Mammary epithelial cell (primary cell): ENCODE measurements around the gene MGAM2.

Experiments
- EZH2 ChIP-seq: IDR thresholded peaks from 2 replicates; pipeline ENCODE4 v1.6.1; 2012; ENCODE audit warnings: low read length, inconsistent platforms, borderline replicate concordance
- TF ChIP-seq, protein P1 (sequence below), 2 donors: IDR thresholded peaks in 1 of 2; conservative IDR thresholded peaks in 1 of 2; 2 replicates each; pipeline ENCODE4 v1.5.1; 2011 to 2012; ENCODE audit warnings: inconsistent platforms in 2 of 2, low read length in 2 of 2, mild to moderate bottlenecking in 2 of 2, control low read depth in 1 of 2, low read depth in 1 of 2; ENCODE audit not compliant: insufficient read depth in 1 of 2; ENCODE audit errors: extremely low read depth in 1 of 2

GRCh38 chr7:142177869-142178268 is 66.4 kb downstream of the MGAM2 start:
- TF ChIP-seq, protein P1, sequence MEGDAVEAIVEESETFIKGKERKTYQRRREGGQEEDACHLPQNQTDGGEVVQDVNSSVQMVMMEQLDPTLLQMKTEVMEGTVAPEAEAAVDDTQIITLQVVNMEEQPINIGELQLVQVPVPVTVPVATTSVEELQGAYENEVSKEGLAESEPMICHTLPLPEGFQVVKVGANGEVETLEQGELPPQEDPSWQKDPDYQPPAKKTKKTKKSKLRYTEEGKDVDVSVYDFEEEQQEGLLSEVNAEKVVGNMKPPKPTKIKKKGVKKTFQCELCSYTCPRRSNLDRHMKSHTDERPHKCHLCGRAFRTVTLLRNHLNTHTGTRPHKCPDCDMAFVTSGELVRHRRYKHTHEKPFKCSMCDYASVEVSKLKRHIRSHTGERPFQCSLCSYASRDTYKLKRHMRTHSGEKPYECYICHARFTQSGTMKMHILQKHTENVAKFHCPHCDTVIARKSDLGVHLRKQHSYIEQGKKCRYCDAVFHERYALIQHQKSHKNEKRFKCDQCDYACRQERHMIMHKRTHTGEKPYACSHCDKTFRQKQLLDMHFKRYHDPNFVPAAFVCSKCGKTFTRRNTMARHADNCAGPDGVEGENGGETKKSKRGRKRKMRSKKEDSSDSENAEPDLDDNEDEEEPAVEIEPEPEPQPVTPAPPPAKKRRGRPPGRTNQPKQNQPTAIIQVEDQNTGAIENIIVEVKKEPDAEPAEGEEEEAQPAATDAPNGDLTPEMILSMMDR (conservative IDR thresholded peaks at IDR 0.05 in 1 of 2, IDR thresholded peaks at IDR 0.05 in 1 of 2; ENCODE audit: extremely low read depth in 1 of 2, insufficient read depth in 1 of 2, low read depth in 1 of 2, low read length in 2 of 2), result no peak
- no peak for TF ChIP-seq EZH2
